ENCODE data around the gene GTPBP1. TPM values are rescaled to one million over a fixed set of nuclear protein-coding genes. Genes with fewer than 3 reads are reported as not detected.

GTPBP1 gene
- total and polyA plus RNA-seq, 2 of the 13 experiments (the other 11 are each of a cell fraction or from before 2014, with no cell fraction given), result 22.3 to 27.0 TPM

DNA sequence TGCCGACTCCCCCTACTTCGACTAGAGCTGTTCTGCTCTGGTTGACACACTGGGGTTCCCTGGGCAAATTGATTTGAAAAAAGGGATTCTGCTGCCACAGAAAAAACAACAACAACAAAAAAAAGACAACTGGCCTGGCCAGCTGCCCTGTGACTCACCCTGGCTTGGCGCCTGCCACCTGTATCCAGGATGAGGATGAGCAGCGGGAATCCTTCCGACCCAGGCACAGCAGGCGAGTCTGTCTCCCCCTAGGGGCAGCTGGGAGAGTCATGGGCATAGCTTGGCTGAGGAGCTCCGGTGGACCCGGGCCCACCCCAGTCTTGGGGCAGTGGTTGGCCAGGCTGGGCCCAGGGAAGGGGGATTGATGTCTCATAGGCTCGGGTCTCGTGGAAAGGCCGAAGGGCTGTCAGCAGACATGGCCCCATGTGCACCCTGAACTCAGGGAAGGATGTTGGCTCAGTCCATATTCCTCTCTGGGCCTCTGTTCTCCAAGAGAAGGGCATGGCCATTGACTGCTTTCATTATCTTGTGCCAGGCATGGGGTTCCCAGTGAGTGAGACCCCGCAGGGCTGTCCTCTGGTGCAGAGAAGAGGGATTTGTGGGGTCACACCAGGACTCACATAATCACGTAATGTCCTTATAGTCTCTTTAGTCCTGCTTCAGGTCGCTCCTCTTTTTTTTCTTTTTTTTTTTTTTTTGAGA, 60.5 kb downstream of the GTPBP1 start (continued):
- TF ChIP-seq NR2F2 (IDR thresholded peaks at IDR 0.05; ENCODE audit: borderline replicate concordance, low read depth), result no peak
- TF ChIP-seq, protein P1, sequence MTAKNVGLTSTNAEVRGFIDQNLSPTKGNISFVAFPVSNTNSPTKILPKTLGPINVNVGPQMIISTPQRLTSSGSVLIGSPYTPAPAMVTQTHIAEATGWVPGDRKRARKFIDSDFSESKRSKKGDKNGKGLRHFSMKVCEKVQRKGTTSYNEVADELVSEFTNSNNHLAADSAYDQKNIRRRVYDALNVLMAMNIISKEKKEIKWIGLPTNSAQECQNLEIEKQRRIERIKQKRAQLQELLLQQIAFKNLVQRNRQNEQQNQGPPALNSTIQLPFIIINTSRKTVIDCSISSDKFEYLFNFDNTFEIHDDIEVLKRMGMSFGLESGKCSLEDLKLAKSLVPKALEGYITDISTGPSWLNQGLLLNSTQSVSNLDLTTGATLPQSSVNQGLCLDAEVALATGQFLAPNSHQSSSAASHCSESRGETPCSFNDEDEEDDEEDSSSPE (CRISPR knock-in tag; IDR thresholded peaks at IDR 0.05), result peak; percentile 46; the same call in 1 of the 2 replicates
- no peak for TF ChIP-seq ZNF776 (CRISPR knock-in tag; IDR thresholded peaks at IDR 0.05)
- TF ChIP-seq, protein P2, sequence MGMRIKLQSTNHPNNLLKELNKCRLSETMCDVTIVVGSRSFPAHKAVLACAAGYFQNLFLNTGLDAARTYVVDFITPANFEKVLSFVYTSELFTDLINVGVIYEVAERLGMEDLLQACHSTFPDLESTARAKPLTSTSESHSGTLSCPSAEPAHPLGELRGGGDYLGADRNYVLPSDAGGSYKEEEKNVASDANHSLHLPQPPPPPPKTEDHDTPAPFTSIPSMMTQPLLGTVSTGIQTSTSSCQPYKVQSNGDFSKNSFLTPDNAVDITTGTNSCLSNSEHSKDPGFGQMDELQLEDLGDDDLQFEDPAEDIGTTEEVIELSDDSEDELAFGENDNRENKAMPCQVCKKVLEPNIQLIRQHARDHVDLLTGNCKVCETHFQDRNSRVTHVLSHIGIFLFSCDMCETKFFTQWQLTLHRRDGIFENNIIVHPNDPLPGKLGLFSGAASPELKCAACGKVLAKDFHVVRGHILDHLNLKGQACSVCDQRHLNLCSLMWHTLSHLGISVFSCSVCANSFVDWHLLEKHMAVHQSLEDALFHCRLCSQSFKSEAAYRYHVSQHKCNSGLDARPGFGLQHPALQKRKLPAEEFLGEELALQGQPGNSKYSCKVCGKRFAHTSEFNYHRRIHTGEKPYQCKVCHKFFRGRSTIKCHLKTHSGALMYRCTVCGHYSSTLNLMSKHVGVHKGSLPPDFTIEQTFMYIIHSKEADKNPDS (CRISPR knock-in tag; IDR thresholded peaks at IDR 0.05), result no peak
- no peak for TF ChIP-seq ZNF256 (CRISPR knock-in tag; conservative IDR thresholded peaks at IDR 0.05)
- 0 out of 2 replicates have a peak, but pooled peaks have one; percentile 33 for TF ChIP-seq FOXA3 (CRISPR knock-in tag; IDR thresholded peaks at IDR 0.05)
- no peak for TF ChIP-seq ZNF326 (CRISPR knock-in tag; IDR thresholded peaks at IDR 0.05; ENCODE audit: borderline replicate concordance)
- TF ChIP-seq, protein P3, sequence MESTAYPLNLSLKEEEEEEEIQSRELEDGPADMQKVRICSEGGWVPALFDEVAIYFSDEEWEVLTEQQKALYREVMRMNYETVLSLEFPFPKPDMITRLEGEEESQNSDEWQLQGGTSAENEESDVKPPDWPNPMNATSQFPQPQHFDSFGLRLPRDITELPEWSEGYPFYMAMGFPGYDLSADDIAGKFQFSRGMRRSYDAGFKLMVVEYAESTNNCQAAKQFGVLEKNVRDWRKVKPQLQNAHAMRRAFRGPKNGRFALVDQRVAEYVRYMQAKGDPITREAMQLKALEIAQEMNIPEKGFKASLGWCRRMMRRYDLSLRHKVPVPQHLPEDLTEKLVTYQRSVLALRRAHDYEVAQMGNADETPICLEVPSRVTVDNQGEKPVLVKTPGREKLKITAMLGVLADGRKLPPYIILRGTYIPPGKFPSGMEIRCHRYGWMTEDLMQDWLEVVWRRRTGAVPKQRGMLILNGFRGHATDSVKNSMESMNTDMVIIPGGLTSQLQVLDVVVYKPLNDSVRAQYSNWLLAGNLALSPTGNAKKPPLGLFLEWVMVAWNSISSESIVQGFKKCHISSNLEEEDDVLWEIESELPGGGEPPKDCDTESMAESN (CRISPR knock-in tag; conservative IDR thresholded peaks at IDR 0.05), result no peak
- TF ChIP-seq MATR3 (CRISPR knock-in tag; IDR thresholded peaks at IDR 0.05), result no peak
- no peak for TF ChIP-seq ZNF557 (CRISPR knock-in tag; IDR thresholded peaks at IDR 0.05)
- TF ChIP-seq, protein P4, sequence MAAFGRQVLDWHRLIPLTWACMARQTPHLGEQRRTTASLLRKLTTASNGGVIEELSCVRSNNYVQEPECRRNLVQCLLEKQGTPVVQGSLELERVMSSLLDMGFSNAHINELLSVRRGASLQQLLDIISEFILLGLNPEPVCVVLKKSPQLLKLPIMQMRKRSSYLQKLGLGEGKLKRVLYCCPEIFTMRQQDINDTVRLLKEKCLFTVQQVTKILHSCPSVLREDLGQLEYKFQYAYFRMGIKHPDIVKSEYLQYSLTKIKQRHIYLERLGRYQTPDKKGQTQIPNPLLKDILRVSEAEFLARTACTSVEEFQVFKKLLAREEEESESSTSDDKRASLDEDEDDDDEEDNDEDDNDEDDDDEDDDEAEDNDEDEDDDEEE (CRISPR knock-in tag; IDR thresholded peaks at IDR 0.05), result no peak
- TF ChIP-seq, protein P5, sequence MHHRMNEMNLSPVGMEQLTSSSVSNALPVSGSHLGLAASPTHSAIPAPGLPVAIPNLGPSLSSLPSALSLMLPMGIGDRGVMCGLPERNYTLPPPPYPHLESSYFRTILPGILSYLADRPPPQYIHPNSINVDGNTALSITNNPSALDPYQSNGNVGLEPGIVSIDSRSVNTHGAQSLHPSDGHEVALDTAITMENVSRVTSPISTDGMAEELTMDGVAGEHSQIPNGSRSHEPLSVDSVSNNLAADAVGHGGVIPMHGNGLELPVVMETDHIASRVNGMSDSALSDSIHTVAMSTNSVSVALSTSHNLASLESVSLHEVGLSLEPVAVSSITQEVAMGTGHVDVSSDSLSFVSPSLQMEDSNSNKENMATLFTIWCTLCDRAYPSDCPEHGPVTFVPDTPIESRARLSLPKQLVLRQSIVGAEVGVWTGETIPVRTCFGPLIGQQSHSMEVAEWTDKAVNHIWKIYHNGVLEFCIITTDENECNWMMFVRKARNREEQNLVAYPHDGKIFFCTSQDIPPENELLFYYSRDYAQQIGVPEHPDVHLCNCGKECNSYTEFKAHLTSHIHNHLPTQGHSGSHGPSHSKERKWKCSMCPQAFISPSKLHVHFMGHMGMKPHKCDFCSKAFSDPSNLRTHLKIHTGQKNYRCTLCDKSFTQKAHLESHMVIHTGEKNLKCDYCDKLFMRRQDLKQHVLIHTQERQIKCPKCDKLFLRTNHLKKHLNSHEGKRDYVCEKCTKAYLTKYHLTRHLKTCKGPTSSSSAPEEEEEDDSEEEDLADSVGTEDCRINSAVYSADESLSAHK (CRISPR knock-in tag; IDR thresholded peaks at IDR 0.05; ENCODE audit: borderline replicate concordance), result no peak
- TF ChIP-seq ZNF782 (CRISPR knock-in tag; IDR thresholded peaks at IDR 0.05; ENCODE audit: borderline replicate concordance), result no peak
- TF ChIP-seq ERF (CRISPR knock-in tag; IDR thresholded peaks at IDR 0.05), result peak; percentile 66; the same call in 1 of the 2 replicates
- no peak for TF ChIP-seq MTA1 (CRISPR knock-in tag; IDR thresholded peaks at IDR 0.05; ENCODE audit: borderline replicate concordance)
- TF ChIP-seq, protein P6, sequence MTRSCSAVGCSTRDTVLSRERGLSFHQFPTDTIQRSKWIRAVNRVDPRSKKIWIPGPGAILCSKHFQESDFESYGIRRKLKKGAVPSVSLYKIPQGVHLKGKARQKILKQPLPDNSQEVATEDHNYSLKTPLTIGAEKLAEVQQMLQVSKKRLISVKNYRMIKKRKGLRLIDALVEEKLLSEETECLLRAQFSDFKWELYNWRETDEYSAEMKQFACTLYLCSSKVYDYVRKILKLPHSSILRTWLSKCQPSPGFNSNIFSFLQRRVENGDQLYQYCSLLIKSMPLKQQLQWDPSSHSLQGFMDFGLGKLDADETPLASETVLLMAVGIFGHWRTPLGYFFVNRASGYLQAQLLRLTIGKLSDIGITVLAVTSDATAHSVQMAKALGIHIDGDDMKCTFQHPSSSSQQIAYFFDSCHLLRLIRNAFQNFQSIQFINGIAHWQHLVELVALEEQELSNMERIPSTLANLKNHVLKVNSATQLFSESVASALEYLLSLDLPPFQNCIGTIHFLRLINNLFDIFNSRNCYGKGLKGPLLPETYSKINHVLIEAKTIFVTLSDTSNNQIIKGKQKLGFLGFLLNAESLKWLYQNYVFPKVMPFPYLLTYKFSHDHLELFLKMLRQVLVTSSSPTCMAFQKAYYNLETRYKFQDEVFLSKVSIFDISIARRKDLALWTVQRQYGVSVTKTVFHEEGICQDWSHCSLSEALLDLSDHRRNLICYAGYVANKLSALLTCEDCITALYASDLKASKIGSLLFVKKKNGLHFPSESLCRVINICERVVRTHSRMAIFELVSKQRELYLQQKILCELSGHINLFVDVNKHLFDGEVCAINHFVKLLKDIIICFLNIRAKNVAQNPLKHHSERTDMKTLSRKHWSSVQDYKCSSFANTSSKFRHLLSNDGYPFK (CRISPR knock-in tag; IDR thresholded peaks at IDR 0.05; ENCODE audit: borderline replicate concordance), result no peak
- peak; percentile 36; the same call in 1 of the 3 replicates for TF ChIP-seq MXI1 (IDR thresholded peaks at IDR 0.05; ENCODE audit: borderline replicate concordance, low read depth, low read length)
